Measurements from ENCODE around the gene KRTAP1-3. TPM values are rescaled to one million over a fixed set of nuclear protein-coding genes. Genes with fewer than 3 reads are reported as not detected.

Gene KRTAP1-3
- total and polyA plus RNA-seq, 11 donors, result not detected

DNA sequence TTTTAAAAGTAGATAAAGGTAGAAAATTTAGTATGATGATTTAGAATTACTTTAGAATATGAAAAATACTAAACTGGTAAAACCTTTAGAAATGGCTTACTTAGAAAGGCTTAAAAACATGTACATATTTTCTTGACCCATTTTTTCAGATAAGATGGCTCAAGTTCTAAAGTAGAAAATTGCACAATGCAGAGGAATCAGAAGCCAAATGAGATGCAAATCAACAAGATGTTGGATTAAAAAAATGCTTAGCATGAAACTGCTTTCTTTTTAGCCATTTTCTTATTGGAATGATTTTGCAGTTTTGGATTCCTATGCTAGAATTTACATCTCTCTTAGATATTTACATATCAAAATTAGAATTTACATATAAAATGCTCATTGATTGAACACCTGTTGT is 24.2 kb downstream of the KRTAP1-3 start:
- no peak overlapping the region for H3K27ac ChIP-seq
- intact Hi-C loops (cut with DNase I), result loop anchor here in 1 of 10 donors (5.0 kb wide), 1 partner anchor 48 kb away; no protein-coding TSS in a partner anchor
- H3K27me3 ChIP-seq, result peaks cover 0 to 4% (median 0%) of the 10 kb centered on the region in 9 donors
- H3K9me3 ChIP-seq, result no peaks in the 10 kb centered on the region
- ATAC-seq, result no peak
- no peak for TF ChIP-seq POLR2A (IDR thresholded peaks at IDR 0.05)
- TF ChIP-seq CTCF (IDR thresholded peaks at IDR 0.05), result no peak
- peaks cover 0 to 9% (median 0%) of the 10 kb centered on the region in 12 donors for H3K4me1 ChIP-seq
- no peak overlapping the region for H3K4me3 ChIP-seq
- no peaks in the 10 kb centered on the region for H3K36me3 ChIP-seq
- DNase-seq, result no peak

- H3K4me3 ChIP-seq, result no peak overlapping the region
- no peaks in the 10 kb centered on the region for H3K36me3 ChIP-seq
- TF ChIP-seq POLR2A (IDR thresholded peaks at IDR 0.05), result no peak
- TF ChIP-seq CTCF (IDR thresholded peaks at IDR 0.05), result no peak
- intact Hi-C loops (cut with DNase I), result loop anchor here in 1 of 10 donors (5.0 kb wide), 1 partner anchor 48 kb away; no protein-coding TSS in a partner anchor
- no peak overlapping the region for H3K27ac ChIP-seq
- 80 to 90% (median 87%) methylated on average over 1 of the region's 1 CpG for WGBS, 4 donors
- H3K9me3 ChIP-seq, result no peaks in the 10 kb centered on the region
- ATAC-seq, result no peak
- DNase-seq, result no peak
- H3K4me1 ChIP-seq, result peaks cover 0 to 9% (median 0%) of the 10 kb centered on the region in 12 donors
- peaks cover 0 to 4% (median 0%) of the 10 kb centered on the region in 9 donors for H3K27me3 ChIP-seq
Measured at GRCh38 chr17:41009936-41010335, 24.7 kb downstream of the KRTAP1-3 start.

DNA sequence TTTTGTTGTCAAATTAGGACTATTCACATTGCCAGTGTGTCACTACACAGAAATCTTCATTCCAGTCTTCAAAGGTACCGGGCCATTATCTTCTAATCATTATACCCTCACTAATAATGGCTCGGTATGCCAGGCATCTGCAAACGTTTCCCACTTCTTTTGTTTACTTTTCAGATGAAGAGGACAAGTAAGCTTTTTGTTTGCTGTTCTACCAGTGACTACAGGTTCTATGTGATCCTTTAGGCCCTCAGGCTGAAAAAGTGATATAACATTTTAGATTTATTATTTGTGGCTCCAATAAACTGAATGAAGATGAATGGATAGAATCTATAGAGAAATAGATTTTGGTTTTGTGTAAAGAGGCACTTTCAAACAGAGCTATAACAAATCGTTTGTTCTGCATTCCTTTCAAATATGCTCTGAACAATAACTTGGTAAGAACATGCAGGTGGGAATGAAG is 25.3 kb downstream of the KRTAP1-3 start:
- H3K9me3 ChIP-seq, result no peaks in the 10 kb centered on the region
- TF ChIP-seq POLR2A (IDR thresholded peaks at IDR 0.05), result no peak
- TF ChIP-seq CTCF (IDR thresholded peaks at IDR 0.05), result no peak
- H3K4me3 ChIP-seq, result no peak overlapping the region
- WGBS, 4 donors, result 42 to 53% (median 48%) methylated on average over 4 of the region's 4 CpGs
- H3K27ac ChIP-seq, result no peak overlapping the region
- no peaks in the 10 kb centered on the region for H3K36me3 ChIP-seq
- intact Hi-C loops (cut with DNase I), result no loop called here
- DNase-seq, result no peak
- no peaks in the 10 kb centered on the region for H3K27me3 ChIP-seq
- ATAC-seq, result no peak
- H3K4me1 ChIP-seq, result peaks cover 0 to 9% (median 0%) of the 10 kb centered on the region in 12 donors

DNA sequence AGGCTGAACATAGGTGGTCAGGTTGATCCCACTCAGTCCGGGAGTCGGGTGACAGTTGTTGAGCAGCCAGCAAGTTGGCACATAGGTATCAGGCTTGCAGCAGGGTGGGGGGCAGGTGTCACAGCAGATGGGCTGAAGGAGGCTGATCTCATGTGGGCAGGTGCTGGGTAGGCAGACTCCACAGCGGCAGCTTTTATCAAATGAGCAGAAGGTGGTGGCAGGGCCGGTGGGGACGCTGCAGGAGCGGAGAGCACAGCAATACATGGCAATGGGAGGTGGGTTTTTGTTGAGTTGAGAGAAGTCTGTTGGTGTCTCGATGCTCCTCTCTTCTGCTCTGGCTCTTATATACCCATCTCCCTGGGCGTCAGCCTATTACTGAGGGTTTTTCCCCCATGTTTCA is 25.9 kb downstream of the KRTAP1-3 start, which contains the start of gene KRTAP3-1:
Gene KRTAP3-1, minus strand, starts transcription at position 318 of the 400 bp plus-strand sequence. Its CDS starts 54 bp downstream, at position 264.
- ATAC-seq (no peak), DNase-seq (no peak)
- Histone ChIP-seq H3K36me3 (no peaks in the 10 kb centered on the region), H3K27ac (no peak within 1 kb of the TSS), H3K4me1 (peaks cover 0 to 6% (median 0%) of the 10 kb centered on the region in 12 donors), H3K4me3 (no peak within 1 kb of the TSS), H3K27me3 (no peaks in the 10 kb centered on the region), H3K9me3 (no peaks in the 10 kb centered on the region)
- intact Hi-C loops (cut with DNase I), result no loop called here
- TF ChIP-seq POLR2A (IDR thresholded peaks at IDR 0.05) (no peak), CTCF (IDR thresholded peaks at IDR 0.05) (no peak)
- 72 to 80% (median 79%) methylated on average over 8 of the region's 8 CpGs for WGBS, 4 donors

All from heart left ventricle (tissue), 16 donors.